NB4 (cell line): Measurements from ENCODE around the gene STK24.

Source experiments
- DNase-seq: peaks from one replicate; pipeline ENCODE4 v3.0.0; 2010; ENCODE audit warnings: low read depth
- H3K4me3 ChIP-seq: one replicate; pipeline ENCODE4 v1.5.1; 2011; ENCODE audit warnings: mild to moderate bottlenecking, low read depth, low read length, moderate library complexity
- CTCF ChIP-seq: IDR thresholded peaks from one replicate; pipeline ENCODE4 v1.5.1; 2012; ENCODE audit warnings: low read depth, low read length
- MAX ChIP-seq: IDR thresholded peaks from 2 replicates; pipeline ENCODE4 v1.6.1; 2011; ENCODE audit warnings: low read depth, low read length
- MYC ChIP-seq: IDR thresholded peaks from 2 replicates; pipeline ENCODE4 v1.6.1; 2011; ENCODE audit warnings: low read depth, low read length
- POLR2A ChIP-seq: IDR thresholded peaks from 2 replicates; pipeline ENCODE4 v1.6.1; 2011; ENCODE audit warnings: mild to moderate bottlenecking; ENCODE audit not compliant: insufficient read length; ENCODE audit errors: extremely low read depth

STK24 gene

DNA sequence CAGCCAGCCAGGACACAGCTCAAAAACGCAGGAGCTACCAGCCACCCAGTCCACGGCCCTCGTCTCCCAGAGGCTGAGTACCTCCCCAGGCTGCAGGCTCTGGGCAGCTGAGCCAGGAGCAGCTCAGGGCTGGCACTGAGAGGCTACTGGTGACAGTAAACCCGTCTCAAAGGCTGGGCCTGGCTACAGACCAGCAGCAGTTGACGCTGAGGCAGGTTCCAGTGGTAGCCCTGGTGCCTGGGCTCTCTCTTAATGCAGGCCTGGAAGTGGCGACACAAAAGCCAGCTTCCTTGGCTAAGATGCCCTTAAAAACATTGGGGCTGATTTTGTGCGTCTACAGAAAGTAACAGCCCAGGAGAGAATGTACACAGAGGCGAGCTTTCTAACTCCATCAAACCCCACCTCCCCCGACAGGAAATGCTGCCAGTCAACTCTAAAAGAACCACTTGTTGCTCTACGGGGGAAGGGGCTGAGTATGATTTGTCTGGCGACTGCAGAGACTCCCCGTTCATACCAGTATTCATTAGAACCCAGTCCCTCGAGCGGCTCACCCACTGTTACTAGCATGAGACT lies 126.3 kb downstream of the STK24 start:
- no peak for TF ChIP-seq MYC
- TF ChIP-seq POLR2A, result no peak
- TF ChIP-seq CTCF, result no peak
- TF ChIP-seq MAX, result no peak
- DNase-seq, result peak; percentile 24
- no peak overlapping the region for H3K4me3 ChIP-seq

- H3K4me3 ChIP-seq, result no peak overlapping the region
- no peak for DNase-seq
- TF ChIP-seq CTCF (no peak), MYC (no peak), POLR2A (no peak), MAX (no peak)
Observed at GRCh38 chr13:98450026-98450425, 126.9 kb downstream of the STK24 start.

GRCh38 chr13:98449273-98449672 lies 127.6 kb downstream of the STK24 start:
- H3K4me3 ChIP-seq, result no peak overlapping the region
- DNase-seq, result no peak
- TF ChIP-seq POLR2A, result no peak
- no peak for TF ChIP-seq MYC
- TF ChIP-seq CTCF, result no peak

- DNase-seq, result no peak
- no peak overlapping the region for H3K4me3 ChIP-seq
- TF ChIP-seq POLR2A (no peak), MYC (no peak), MAX (no peak), CTCF (no peak)
Observed at GRCh38 chr13:98448642-98448928, 128.3 kb downstream of the STK24 start.

GRCh38 chr13:98447881-98448641 lies 128.8 kb downstream of the STK24 start:
- DNase-seq, result peak; percentile 37
- TF ChIP-seq CTCF, result peak; percentile 48
- no peak for TF ChIP-seq POLR2A
- no peak overlapping the region for H3K4me3 ChIP-seq

- no peak overlapping the region for H3K4me3 ChIP-seq
- TF ChIP-seq POLR2A (no peak), MYC (no peak), MAX (no peak)
- DNase-seq, result no peak
Observed at GRCh38 chr13:98447130-98447529, 129.8 kb downstream of the STK24 start.
